GM12891 (cell line): ENCODE data around the gene CCDC97.

Experiments used
- POLR2A ChIP-seq: IDR thresholded peaks from 2 replicates; pipeline ENCODE4 v1.6.1; 2011; ENCODE audit warnings: low read depth, low read length, control low read depth
- TAF1 ChIP-seq: IDR thresholded peaks from 2 replicates; pipeline ENCODE4 v1.6.1; 2011; ENCODE audit warnings: low read depth, low read length, control low read depth

DNA sequence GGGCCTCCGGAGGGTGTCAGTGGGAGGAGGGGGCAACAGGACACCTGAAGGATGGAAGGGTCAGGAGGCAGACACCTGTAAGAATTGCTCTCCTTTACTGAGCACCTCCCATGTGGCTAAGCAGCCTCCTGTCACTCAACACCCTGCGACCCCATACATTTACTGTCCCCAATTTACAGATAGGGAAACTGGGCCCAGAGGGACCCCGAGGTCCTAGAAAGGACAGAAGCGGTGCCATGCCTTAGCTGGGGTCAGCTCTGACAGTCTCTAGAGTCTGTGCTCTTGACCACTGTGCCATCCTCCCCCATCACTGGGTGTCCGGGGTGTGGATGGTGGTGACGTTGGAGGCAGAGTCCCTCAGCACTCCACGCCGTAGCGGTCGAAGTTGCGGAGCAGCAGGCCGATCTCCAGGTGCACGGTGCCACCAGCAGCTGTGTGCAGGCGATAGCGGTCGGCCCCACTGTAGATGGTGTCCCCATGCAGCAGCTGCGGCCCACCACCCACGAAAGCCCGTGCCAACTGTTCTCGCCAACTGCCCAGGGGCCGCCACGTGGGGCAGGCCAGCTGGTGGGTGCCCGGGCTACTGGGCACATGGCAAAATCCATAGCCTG is 44.5 kb downstream of the CCDC97 start:
- no peak for TF ChIP-seq POLR2A
- TF ChIP-seq TAF1: no peak
